ENCODE data around the gene DSC1. TPM values are rescaled to one million over a fixed set of nuclear protein-coding genes. Genes with fewer than 3 reads are reported as not detected.
"Not testable (repeated sequence)": the region's sequence is repeated elsewhere in the genome, so short reads cannot be mapped to it uniquely, and the experiment has no call there.

The DSC1 gene
- total RNA-seq, 1 experiment from 2014 or later: not detected

GRCh38 chr18:31129398-31130115 lies 33.1 kb downstream of the DSC1 start:
- ChIA-PET POLR2A (no interaction called here), CTCF (no interaction called here), RAD21 (ENCODE audit: low non-redundant PET in 1 of 2, low total read pairs in 2 of 2, uncharacterized antibody in 2 of 2, unreplicated experiment in 2 of 2) (no interaction called here)
- no peak overlapping the region for H2AFZ ChIP-seq (ENCODE audit: low read depth, low read length, poor library complexity, severe bottlenecking)
- H3K36me3 ChIP-seq (ENCODE audit: control insufficient read depth in 1 of 2, insufficient read depth in 2 of 2, low read length in 2 of 2): no peaks in the 10 kb centered on the region
- intact Hi-C loops (cut with micrococcal nuclease): no loop called here
- no peak for TF ChIP-seq CTCF (IDR thresholded peaks at IDR 0.05 in 2 of 3, conservative IDR thresholded peaks at IDR 0.05 in 1 of 3; ENCODE audit: borderline replicate concordance in 1 of 3, insufficient read depth in 1 of 3, low read depth in 2 of 3, low read length in 2 of 3)
- no peak for TF ChIP-seq ATF3 (IDR thresholded peaks at IDR 0.05)
- no peak for TF ChIP-seq EZH2 (IDR thresholded peaks at IDR 0.05)
- TF ChIP-seq JUND (IDR thresholded peaks at IDR 0.05): no peak
- no peak for TF ChIP-seq ZFX (IDR thresholded peaks at IDR 0.05)
- no peaks in the 10 kb centered on the region for H3K79me2 ChIP-seq (ENCODE audit: insufficient read depth, low read length)
- no peak overlapping the region for H3K9ac ChIP-seq (ENCODE audit: low read length)
- no peak overlapping the region for H3K4me2 ChIP-seq (ENCODE audit: low read length)
- no peaks in the 10 kb centered on the region for H4K20me1 ChIP-seq (ENCODE audit: insufficient read depth)
- no peaks in the 10 kb centered on the region for H3K9me2 ChIP-seq (ENCODE audit: insufficient read depth)
- H3K27ac ChIP-seq (ENCODE audit: low read depth, low read length): no peak overlapping the region
- no peaks in the 10 kb centered on the region for H3K9me3 ChIP-seq (ENCODE audit: control insufficient read depth in 1 of 2, insufficient read depth in 1 of 2, low read depth in 1 of 2, low read length in 2 of 2)
- DNase-seq (ENCODE audit: low read depth, low spot score) (no peak), ATAC-seq (no peak)
- no peaks in the 10 kb centered on the region for H3K27me3 ChIP-seq (ENCODE audit: insufficient read depth, low read length)
- no peak overlapping the region for H3K4me3 ChIP-seq (replicated peaks in 1 of 2; ENCODE audit: low read depth in 1 of 2, low read length in 2 of 2)
- BruUV-seq (replicated peaks): no TSS peak
- H3K4me1 ChIP-seq (ENCODE audit: control insufficient read depth in 1 of 2, insufficient read depth in 2 of 2, low read length in 2 of 2): no peaks in the 10 kb centered on the region

GRCh38 chr18:31125878-31126277 lies 36.8 kb downstream of the DSC1 start:
- Histone ChIP-seq H3K79me2 (ENCODE audit: insufficient read depth, low read length) (no peaks in the 10 kb centered on the region), H3K4me3 (replicated peaks in 1 of 2; ENCODE audit: low read depth in 1 of 2, low read length in 2 of 2) (no peak overlapping the region), H2AFZ (ENCODE audit: low read depth, low read length, poor library complexity, severe bottlenecking) (no peak overlapping the region), H3K27me3 (ENCODE audit: insufficient read depth, low read length) (no peaks in the 10 kb centered on the region), H4K20me1 (ENCODE audit: insufficient read depth) (no peaks in the 10 kb centered on the region), H3K36me3 (ENCODE audit: control insufficient read depth in 1 of 2, insufficient read depth in 2 of 2, low read length in 2 of 2) (no peaks in the 10 kb centered on the region), H3K9me3 (ENCODE audit: control insufficient read depth in 1 of 2, insufficient read depth in 1 of 2, low read depth in 1 of 2, low read length in 2 of 2) (no peaks in the 10 kb centered on the region), H3K9me2 (ENCODE audit: insufficient read depth) (no peaks in the 10 kb centered on the region), H3K27ac (ENCODE audit: low read depth, low read length) (no peak overlapping the region), H3K4me2 (ENCODE audit: low read length) (no peak overlapping the region), H3K9ac (ENCODE audit: low read length) (no peak overlapping the region), H3K4me1 (ENCODE audit: control insufficient read depth in 1 of 2, insufficient read depth in 2 of 2, low read length in 2 of 2) (peaks cover 4 to 10% of the 10 kb centered on the region in 2 experiments; a peak in 3 of 4 replicates)
- no peak for TF ChIP-seq TCF7L2 (IDR thresholded peaks at IDR 0.05; ENCODE audit: borderline replicate concordance, extremely low read depth, insufficient read depth, insufficient read length)
- TF ChIP-seq ATF3 (IDR thresholded peaks at IDR 0.05): no peak
- intact Hi-C loops (cut with micrococcal nuclease): no loop called here
- DNase-seq (ENCODE audit: low read depth, low spot score) (no peak), ATAC-seq (no peak)
- POLR2A ChIA-PET: no interaction called here
- RAD21 ChIA-PET (ENCODE audit: low non-redundant PET in 1 of 2, low total read pairs in 2 of 2, uncharacterized antibody in 2 of 2, unreplicated experiment in 2 of 2): no interaction called here
- no TSS peak for BruUV-seq (replicated peaks)
- CTCF ChIA-PET: no interaction called here

GRCh38 chr18:31123125-31123524 lies 39.5 kb downstream of the DSC1 start:
- POLR2A ChIA-PET; intact Hi-C loops (cut with micrococcal nuclease); H2AFZ ChIP-seq (ENCODE audit: low read depth, low read length, poor library complexity, severe bottlenecking); DNase-seq (ENCODE audit: low read depth, low spot score); H3K27ac ChIP-seq (ENCODE audit: low read depth, low read length); H3K9me3 ChIP-seq (ENCODE audit: control insufficient read depth in 1 of 2, insufficient read depth in 1 of 2, low read depth in 1 of 2, low read length in 2 of 2); H3K36me3 ChIP-seq (ENCODE audit: control insufficient read depth in 1 of 2, insufficient read depth in 2 of 2, low read length in 2 of 2); H3K4me3 ChIP-seq (replicated peaks in 1 of 2; ENCODE audit: low read depth in 1 of 2, low read length in 2 of 2); H4K20me1 ChIP-seq (ENCODE audit: insufficient read depth); H3K9ac ChIP-seq (ENCODE audit: low read length); H3K79me2 ChIP-seq (ENCODE audit: insufficient read depth, low read length); H3K27me3 ChIP-seq (ENCODE audit: insufficient read depth, low read length); BruUV-seq (replicated peaks); H3K9me2 ChIP-seq (ENCODE audit: insufficient read depth); RAD21 ChIA-PET (ENCODE audit: low non-redundant PET in 1 of 2, low total read pairs in 2 of 2, uncharacterized antibody in 2 of 2, unreplicated experiment in 2 of 2); CTCF ChIA-PET: not testable (repeated sequence)
- H3K4me1 ChIP-seq (ENCODE audit: control insufficient read depth in 1 of 2, insufficient read depth in 2 of 2, low read length in 2 of 2): peaks cover 4 to 10% of the 10 kb centered on the region in 2 experiments; a peak in 3 of 4 replicates
- ATAC-seq: 0 out of 2 replicates have a peak, but pooled peaks have one; percentile 22
- peak overlapping the region; percentile 45; the same call in 1 of the 2 replicates for H3K4me2 ChIP-seq (ENCODE audit: low read length)

Measured in HCT116 (cell line).